OCI-LY7 (cell line): ENCODE results near the gene ADAMTSL3. TPM values are rescaled to one million over a fixed set of nuclear protein-coding genes. Genes with fewer than 3 reads are reported as not detected.

Source experiments
- BruUV-seq: library from RNA; stranded (reverse); fragments of 400-500 nt; replicated peaks from 2 replicates; lab custom pipeline; 2021; lab: Mats Ljungman, UMichigan
- CTCF ChIA-PET: fragments of 300-600 bp; sonication (Branson Sonifier 250); formaldehyde crosslinking; loops from one replicate; lab custom pipeline; 2022; ENCODE audit warnings: antibody characterized with exemption; ENCODE audit not compliant: unreplicated experiment; lab: Charles Lee
- POLR2A ChIA-PET: fragments of 300-600 bp; sonication (Branson Sonifier 250); formaldehyde crosslinking; loops from one replicate; lab custom pipeline; 2022; ENCODE audit warnings: antibody characterized with exemption; lab: Charles Lee
- DNase-seq: peaks from one replicate; pipeline ENCODE4 v3.0.0-alpha.2; 2015; ENCODE audit warnings: low spot score
- H2AFZ ChIP-seq: fragments of 200-600 bp; sonication (generic), shearing (Covaris generic); 2 replicates; pipeline ENCODE4 v1.6.1; 2014; ENCODE audit warnings: mild to moderate bottlenecking, antibody characterized with exemption, low read length, moderate library complexity
- H3K27ac ChIP-seq: fragments of 200-600 bp; sonication (generic); 2 replicates; pipeline ENCODE4 v1.5.1; 2014; ENCODE audit warnings: mixed run types, low read depth, mild to moderate bottlenecking, moderate library complexity, low read length, inconsistent platforms; ENCODE audit not compliant: poor library complexity, severe bottlenecking
- H3K36me3 ChIP-seq: fragments of 200-600 bp; sonication (generic); 2 replicates; pipeline ENCODE4 v1.6.1; 2014; ENCODE audit warnings: mild to moderate bottlenecking, antibody characterized with exemption, low read length, moderate library complexity, mixed read lengths; ENCODE audit not compliant: insufficient read depth
- H3K4me1 ChIP-seq: fragments of 200-600 bp; sonication (generic); 2 replicates; pipeline ENCODE4 v1.5.1; 2014; ENCODE audit warnings: mild to moderate bottlenecking, low read length; ENCODE audit not compliant: insufficient read depth, poor library complexity, severe bottlenecking
- H3K4me2 ChIP-seq: fragments of 200-600 bp; sonication (generic); 2 replicates; pipeline ENCODE4 v1.6.1; 2014; ENCODE audit warnings: mild to moderate bottlenecking, low read length
- H3K4me3 ChIP-seq: fragments of 200-600 bp; sonication (generic); 2 replicates; pipeline ENCODE4 v1.5.1; 2014; ENCODE audit warnings: mild to moderate bottlenecking, low read depth, low read length; ENCODE audit not compliant: poor library complexity, severe bottlenecking
- H3K79me2 ChIP-seq: fragments of 200-600 bp; sonication (generic); 2 replicates; pipeline ENCODE4 v1.6.1; 2016; ENCODE audit warnings: low read depth, mild to moderate bottlenecking, low read length, moderate library complexity, mixed read lengths; ENCODE audit not compliant: insufficient read depth
- H3K9me2 ChIP-seq: fragments of 200-600 bp; sonication (generic); 2 replicates; pipeline ENCODE4 v1.6.1; 2016; ENCODE audit warnings: mild to moderate bottlenecking, low read length, mixed read lengths; ENCODE audit not compliant: insufficient read depth
- H3K9me3 ChIP-seq: fragments of 200-600 bp; sonication (generic); 2 replicates; pipeline ENCODE4 v1.6.1; 2014; ENCODE audit warnings: mild to moderate bottlenecking, mixed run types, low read length, mixed read lengths
- H4K20me1 ChIP-seq: fragments of 200-600 bp; sonication (generic); 2 replicates; pipeline ENCODE4 v1.6.1; 2014; ENCODE audit warnings: mild to moderate bottlenecking, antibody characterized with exemption, low read length, moderate library complexity, mixed read lengths; ENCODE audit not compliant: insufficient read depth
- CTCF ChIP-seq: fragments of 200-600 bp; sonication (generic); conservative IDR thresholded peaks from 2 replicates; pipeline ENCODE4 v1.5.1; 2014; ENCODE audit warnings: mild to moderate bottlenecking, antibody characterized with exemption, low read length, moderate library complexity, mixed read lengths
- EZH2phosphoT487 ChIP-seq: fragments of 200-600 bp; sonication (generic); IDR thresholded peaks from 2 replicates; pipeline ENCODE4 v1.6.1; 2018; ENCODE audit warnings: low read depth, borderline replicate concordance, mild to moderate bottlenecking, mixed run types, antibody characterized with exemption, low read length, moderate library complexity, mixed read lengths
- intact Hi-C: fragments of 100-400 bp; cut with micrococcal nuclease; formaldehyde crosslinking; loops from one replicate; pipeline ENCODE4 v1.10.0; 2022; ENCODE audit not compliant: unreplicated experiment
- total RNA-seq, 2 experiments: library from RNA; depleted of rRNA in 1 of 2; stranded (reverse); fragments of >200 nt in 1 of 2; shearing (Covaris generic) in 1 of 2; gene quantifications; 2 replicates each; pipeline ENCODE4 v1.2.3, GENCODE V29; 2014 to 2022

The ADAMTSL3 gene
- total RNA-seq, 2 experiments from 2014 or later, result not detected

- no peaks in the 10 kb centered on the region for H3K9me3 ChIP-seq
- no peak overlapping the region for H3K4me2 ChIP-seq
- ChIA-PET CTCF (no interaction called here), POLR2A (interaction anchor here (0.9 kb wide), 1 partner anchor 38 kb away, joined by 4 read pairs; no protein-coding TSS in a partner anchor)
- intact Hi-C loops, result no loop called here
- H3K79me2 ChIP-seq, result no peaks in the 10 kb centered on the region
- no peak for DNase-seq
- H3K27ac ChIP-seq, result no peak overlapping the region
- H3K9me2 ChIP-seq, result no peaks in the 10 kb centered on the region
- H3K36me3 ChIP-seq, result no peaks in the 10 kb centered on the region
- H4K20me1 ChIP-seq, result no peaks in the 10 kb centered on the region
- TF ChIP-seq EZH2phosphoT487 (no peak), CTCF (no peak)
- H3K4me3 ChIP-seq, result no peak overlapping the region
- no TSS peak for BruUV-seq
- no peak overlapping the region for H2AFZ ChIP-seq
- peaks cover 14% of the 10 kb centered on the region for H3K4me1 ChIP-seq
These were observed 324.1 kb downstream of the ADAMTSL3 start for GRCh38 chr15:83977992-83978391.

- Histone ChIP-seq H3K9me2 (no peaks in the 10 kb centered on the region), H2AFZ (no peak overlapping the region), H3K4me2 (no peak overlapping the region), H3K9me3 (no peaks in the 10 kb centered on the region), H3K27ac (no peak overlapping the region), H3K36me3 (no peaks in the 10 kb centered on the region), H3K4me3 (no peak overlapping the region), H3K4me1 (peaks cover 17% of the 10 kb centered on the region), H4K20me1 (no peaks in the 10 kb centered on the region), H3K79me2 (no peaks in the 10 kb centered on the region)
- ChIA-PET POLR2A (interaction anchor here (0.9 to 1.2 kb wide), 2 partner anchors 8 to 38 kb away, joined by 4 read pairs; no protein-coding TSS in a partner anchor), CTCF (no interaction called here)
- BruUV-seq, result no TSS peak
- intact Hi-C loops, result no loop called here
- TF ChIP-seq CTCF (no peak), EZH2phosphoT487 (no peak)
- DNase-seq, result no peak
These were observed 324.7 kb downstream of the ADAMTSL3 start for GRCh38 chr15:83978588-83978987.

GRCh38 chr15:83980637-83981036 lies 326.7 kb downstream of the ADAMTSL3 start:
- peaks cover 28% of the 10 kb centered on the region for H3K4me1 ChIP-seq
- intact Hi-C loops, result loop anchor here (5.0 kb wide), 1 partner anchor 773 kb away; the partner anchor contains the start of gene HDGFL3
- H4K20me1 ChIP-seq, result no peaks in the 10 kb centered on the region
- TF ChIP-seq CTCF, result no peak
- no peak for TF ChIP-seq EZH2phosphoT487
- peak; percentile 27 for DNase-seq
- no peaks in the 10 kb centered on the region for H3K9me2 ChIP-seq
- H3K27ac ChIP-seq, result no peak overlapping the region
- H3K9me3 ChIP-seq, result no peaks in the 10 kb centered on the region
- H3K79me2 ChIP-seq, result no peaks in the 10 kb centered on the region
- BruUV-seq, result no TSS peak
- CTCF ChIA-PET, result no interaction called here
- POLR2A ChIA-PET, result no interaction called here
- no peak overlapping the region for H3K4me2 ChIP-seq
- H3K4me3 ChIP-seq, result no peak overlapping the region
- no peaks in the 10 kb centered on the region for H3K36me3 ChIP-seq
- H2AFZ ChIP-seq, result no peak overlapping the region
